Mucosa of descending colon (tissue), 3 donors: ENCODE results near the gene SLC38A11. TPM values are rescaled to one million over a fixed set of nuclear protein-coding genes. Genes with fewer than 3 reads are reported as not detected.
A peak's percentile ranks its signal among the peaks of the same experiment; 100 is the strongest.
"Not testable (repeated sequence)": the region's sequence is repeated elsewhere in the genome, so short reads cannot be mapped to it uniquely, and the experiment has no call there.

Source experiments
- ATAC-seq: fragments of 200-7000 bp; cut with Tn5 transposase; one replicate; pipeline ENCODE4 v1.9.1; 2020; ENCODE audit warnings: mild to moderate bottlenecking, moderate library complexity
- DNase-seq, 3 donors: peaks; one replicate each; pipeline ENCODE4 v3.0.0-alpha.2; 2020
- H3K36me3 ChIP-seq: fragments of 200-600 bp; one replicate; pipeline ENCODE4 v1.8.0; 2021; ENCODE audit warnings: low read depth, mild to moderate bottlenecking
- H3K4me1 ChIP-seq: fragments of 200-600 bp; one replicate; pipeline ENCODE4 v1.8.0; 2021; ENCODE audit warnings: low read depth, mild to moderate bottlenecking
- H3K4me3 ChIP-seq: fragments of 200-600 bp; one replicate; pipeline ENCODE4 v1.8.0; 2021; ENCODE audit warnings: mild to moderate bottlenecking
- H3K9me3 ChIP-seq: fragments of 200-600 bp; one replicate; pipeline ENCODE4 v1.8.0; 2021; ENCODE audit warnings: mild to moderate bottlenecking
- intact Hi-C, 2 donors: fragments of 100-400 bp; cut with DNase I in 1 of 2; cut with micrococcal nuclease in 1 of 2; formaldehyde crosslinking; loops; one replicate each; pipeline versions ENCODE4 v1.11.0 to v1.11.1; 2022; cut with DNase I, micrococcal nuclease
- total RNA-seq, 3 donors: library from RNA; stranded (reverse); fragmentation: NEBNext Ultra II Directional in 2 of 3; extraction: Animal tissue kit (Norgen Biotek cat#: 25700) in 2 of 3; gene quantifications; one replicate each; pipeline versions ENCODE4 v1.2.1 to v1.2.4, GENCODE V29; 2021 to 2023
- TF ChIP-seq, protein P1 (sequence below): fragments of 200-600 bp; IDR thresholded peaks from one replicate; pipeline ENCODE4 v1.8.0; 2022; ENCODE audit warnings: antibody characterized with exemption, mild to moderate bottlenecking
- donor health status: DM: no; HTN: no; CAD: no; lungs with moderate emphysema.
- donor health status: DM: no; HTN: no; CAD: no.
- donor health status: DM: no; HTN: yes; CAD: no.

The SLC38A11 gene
- total RNA-seq, 3 donors from 2014 or later, result 2.1 to 8.6 (median 2.5) TPM

DNA sequence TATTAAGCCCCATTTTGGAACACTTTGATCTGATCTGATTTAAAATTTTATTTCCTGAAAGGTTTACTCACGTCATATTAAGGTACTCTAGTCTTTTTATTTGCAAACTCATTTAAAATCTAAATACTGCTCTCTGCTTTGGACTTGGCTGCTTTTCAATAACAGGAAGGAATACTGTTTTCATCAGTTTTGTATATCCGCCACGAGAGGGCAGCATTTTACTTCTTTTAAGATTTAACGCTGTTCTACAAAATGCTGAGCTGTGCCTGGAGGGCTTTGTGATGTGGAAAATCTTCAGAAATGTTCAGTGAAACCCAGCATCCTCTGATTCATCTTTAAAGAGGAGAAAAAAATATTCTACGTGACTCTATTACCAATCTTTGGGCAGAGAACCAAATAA lies 37.5 kb upstream of the SLC38A11 start:
- DNase-seq (peak in 1 of 3 donors; percentile 53), ATAC-seq (peak; percentile 76)
- no peaks in the 10 kb centered on the region for H3K9me3 ChIP-seq
- H3K4me3 ChIP-seq, result no peak overlapping the region
- TF ChIP-seq, protein P1, sequence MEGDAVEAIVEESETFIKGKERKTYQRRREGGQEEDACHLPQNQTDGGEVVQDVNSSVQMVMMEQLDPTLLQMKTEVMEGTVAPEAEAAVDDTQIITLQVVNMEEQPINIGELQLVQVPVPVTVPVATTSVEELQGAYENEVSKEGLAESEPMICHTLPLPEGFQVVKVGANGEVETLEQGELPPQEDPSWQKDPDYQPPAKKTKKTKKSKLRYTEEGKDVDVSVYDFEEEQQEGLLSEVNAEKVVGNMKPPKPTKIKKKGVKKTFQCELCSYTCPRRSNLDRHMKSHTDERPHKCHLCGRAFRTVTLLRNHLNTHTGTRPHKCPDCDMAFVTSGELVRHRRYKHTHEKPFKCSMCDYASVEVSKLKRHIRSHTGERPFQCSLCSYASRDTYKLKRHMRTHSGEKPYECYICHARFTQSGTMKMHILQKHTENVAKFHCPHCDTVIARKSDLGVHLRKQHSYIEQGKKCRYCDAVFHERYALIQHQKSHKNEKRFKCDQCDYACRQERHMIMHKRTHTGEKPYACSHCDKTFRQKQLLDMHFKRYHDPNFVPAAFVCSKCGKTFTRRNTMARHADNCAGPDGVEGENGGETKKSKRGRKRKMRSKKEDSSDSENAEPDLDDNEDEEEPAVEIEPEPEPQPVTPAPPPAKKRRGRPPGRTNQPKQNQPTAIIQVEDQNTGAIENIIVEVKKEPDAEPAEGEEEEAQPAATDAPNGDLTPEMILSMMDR, result peak; percentile 8
- intact Hi-C loops, result no loop called here
- peaks cover 4% of the 10 kb centered on the region for H3K4me1 ChIP-seq
- H3K36me3 ChIP-seq, result no peaks in the 10 kb centered on the region

DNA sequence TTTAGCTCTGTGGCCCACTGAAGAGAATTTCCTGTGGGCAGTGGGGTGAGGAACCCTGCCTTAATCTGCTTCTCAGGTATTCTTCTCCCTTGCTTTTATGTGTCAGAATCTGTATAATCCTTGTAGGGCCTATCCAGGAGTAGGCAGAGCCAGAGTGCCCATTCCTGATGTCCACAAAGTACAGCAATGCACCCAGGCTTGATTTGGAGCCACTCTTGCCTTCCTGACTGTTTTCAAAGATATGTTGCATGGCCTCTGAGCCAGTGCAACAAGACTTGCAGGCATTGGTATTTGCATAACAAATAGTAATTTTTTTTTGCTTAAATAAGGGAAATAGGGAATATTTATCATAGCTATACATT lies 36.7 kb upstream of the SLC38A11 start:
- H3K4me1 ChIP-seq, H3K4me3 ChIP-seq, H3K36me3 ChIP-seq, DNase-seq, H3K9me3 ChIP-seq, intact Hi-C loops: not testable (repeated sequence)
- ATAC-seq, result peak; percentile 14

DNA sequence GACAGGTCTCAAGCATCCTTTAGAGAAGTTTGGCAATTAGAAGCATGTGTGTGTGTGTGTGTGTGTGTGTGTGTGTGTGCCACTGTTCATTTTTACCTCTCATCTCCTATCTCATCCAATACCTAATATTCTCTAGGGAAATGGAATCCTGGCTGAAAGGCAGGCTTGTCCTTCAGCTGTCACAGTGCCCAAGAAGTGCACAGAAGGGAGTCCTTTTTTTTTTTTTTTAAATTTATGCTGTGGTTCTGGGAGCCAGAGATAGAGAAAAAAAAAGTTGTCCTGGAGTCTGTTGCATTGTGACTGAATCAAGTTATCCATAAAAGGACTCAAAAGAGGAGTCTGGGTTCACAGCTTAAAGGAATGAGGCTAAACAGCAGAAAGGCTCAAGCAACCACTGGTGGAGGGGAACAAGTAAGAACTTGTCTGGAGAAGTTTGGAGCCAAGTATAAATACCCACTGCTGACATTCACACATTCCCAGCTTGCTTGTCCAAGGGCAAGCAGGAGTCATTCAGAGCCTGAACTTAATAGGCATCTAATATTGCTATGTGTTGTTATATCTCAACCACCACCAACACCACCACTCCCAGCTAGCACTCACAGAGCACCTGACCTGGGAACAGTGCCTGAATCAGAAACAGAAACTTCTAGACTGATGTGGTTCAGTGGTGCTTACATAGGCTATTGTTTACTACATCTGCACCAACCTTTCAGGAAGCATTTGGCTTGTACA lies 36.2 kb upstream of the SLC38A11 start:
- H3K36me3 ChIP-seq, H3K4me3 ChIP-seq, intact Hi-C loops, H3K9me3 ChIP-seq, DNase-seq, H3K4me1 ChIP-seq: not testable (repeated sequence)
- ATAC-seq, result peak; percentile 77

DNA sequence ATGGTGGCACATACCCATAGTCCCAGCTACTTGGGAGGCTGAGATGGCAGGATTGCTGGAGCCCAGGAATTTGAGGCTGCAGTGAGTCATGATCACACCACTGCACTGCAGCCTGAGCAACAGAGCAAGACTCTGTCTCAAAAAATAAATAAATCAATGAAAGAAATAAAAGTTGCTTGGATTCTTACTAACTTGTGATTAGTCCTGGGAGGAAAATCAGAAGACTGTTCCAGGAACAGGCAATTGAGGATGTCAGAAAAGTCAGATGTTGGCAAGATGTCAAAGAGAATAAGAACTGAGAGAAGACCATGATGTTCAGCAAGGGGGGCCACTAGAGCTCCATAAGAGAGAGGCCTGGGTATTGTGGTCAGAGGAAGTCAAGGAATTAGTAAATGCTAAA lies 35.6 kb upstream of the SLC38A11 start:
- H3K9me3 ChIP-seq, ATAC-seq, H3K4me1 ChIP-seq, H3K4me3 ChIP-seq, H3K36me3 ChIP-seq, DNase-seq, intact Hi-C loops: not testable (repeated sequence)

DNA sequence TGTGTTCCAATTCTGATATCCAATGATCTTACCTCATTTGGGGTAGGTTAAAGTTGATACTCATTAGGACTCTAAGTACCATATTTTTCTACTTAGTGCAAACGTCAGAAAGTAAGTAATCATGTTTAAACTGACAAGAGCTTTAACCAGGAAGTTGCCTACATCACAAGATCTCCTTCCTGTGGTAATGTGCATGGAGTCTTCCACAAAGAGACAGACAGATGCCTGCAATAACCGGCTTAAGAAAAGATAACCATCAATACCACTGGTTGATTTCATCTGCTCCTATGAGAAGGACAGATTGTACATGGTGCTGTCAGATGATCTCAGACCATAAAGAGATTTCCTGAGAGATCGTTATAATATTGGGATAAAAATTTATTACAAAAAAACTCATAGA lies 33.5 kb upstream of the SLC38A11 start:
- ATAC-seq, H3K4me3 ChIP-seq, H3K9me3 ChIP-seq, DNase-seq, intact Hi-C loops, H3K36me3 ChIP-seq, H3K4me1 ChIP-seq: not testable (repeated sequence)

DNA sequence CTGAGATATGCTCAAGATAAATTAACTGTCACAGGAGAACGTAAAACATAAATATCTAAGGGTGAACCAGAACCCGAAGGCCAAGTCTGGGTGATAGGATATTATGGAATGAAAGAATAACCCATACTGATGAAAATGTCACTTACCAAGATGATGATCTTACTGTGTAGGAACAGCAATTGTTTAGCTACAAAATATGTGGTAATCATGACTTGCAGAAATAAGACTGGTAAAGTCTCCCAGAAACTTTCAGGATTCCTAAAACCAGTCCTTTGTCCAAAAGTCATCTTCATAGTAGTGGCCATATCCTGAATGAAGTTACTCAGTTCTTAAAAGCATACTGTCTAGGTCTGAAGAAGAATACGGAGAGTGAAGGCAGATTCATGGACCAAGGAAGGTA lies 30.7 kb upstream of the SLC38A11 start:
- H3K4me1 ChIP-seq, ATAC-seq, H3K4me3 ChIP-seq, intact Hi-C loops, H3K9me3 ChIP-seq, H3K36me3 ChIP-seq, DNase-seq: not testable (repeated sequence)

DNA sequence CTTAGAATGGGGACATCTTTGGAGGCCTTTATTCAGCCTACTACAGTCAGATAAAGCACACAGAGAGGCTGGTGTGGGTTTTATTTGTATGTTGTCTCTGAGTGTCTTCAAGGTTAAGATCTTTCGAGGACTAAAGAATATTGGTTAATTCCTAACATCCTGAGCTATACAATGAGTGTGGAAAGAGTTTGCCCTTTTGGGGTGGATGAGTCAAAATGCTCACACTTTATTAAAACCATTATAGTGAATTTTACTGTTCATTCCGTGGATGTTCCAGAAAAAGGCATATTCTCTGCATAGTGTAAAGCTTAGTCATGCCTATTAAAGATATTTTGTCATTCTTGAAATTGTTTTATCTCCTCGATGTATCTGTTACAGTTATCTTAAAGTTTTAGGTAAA lies 29.1 kb upstream of the SLC38A11 start:
- H3K4me3 ChIP-seq, result no peak overlapping the region
- H3K36me3 ChIP-seq, result no peaks in the 10 kb centered on the region
- H3K9me3 ChIP-seq, result no peaks in the 10 kb centered on the region
- TF ChIP-seq, protein P1, result no peak
- intact Hi-C loops, result no loop called here
- ATAC-seq (no peak), DNase-seq (no peak)
- H3K4me1 ChIP-seq, result no peaks in the 10 kb centered on the region

DNA sequence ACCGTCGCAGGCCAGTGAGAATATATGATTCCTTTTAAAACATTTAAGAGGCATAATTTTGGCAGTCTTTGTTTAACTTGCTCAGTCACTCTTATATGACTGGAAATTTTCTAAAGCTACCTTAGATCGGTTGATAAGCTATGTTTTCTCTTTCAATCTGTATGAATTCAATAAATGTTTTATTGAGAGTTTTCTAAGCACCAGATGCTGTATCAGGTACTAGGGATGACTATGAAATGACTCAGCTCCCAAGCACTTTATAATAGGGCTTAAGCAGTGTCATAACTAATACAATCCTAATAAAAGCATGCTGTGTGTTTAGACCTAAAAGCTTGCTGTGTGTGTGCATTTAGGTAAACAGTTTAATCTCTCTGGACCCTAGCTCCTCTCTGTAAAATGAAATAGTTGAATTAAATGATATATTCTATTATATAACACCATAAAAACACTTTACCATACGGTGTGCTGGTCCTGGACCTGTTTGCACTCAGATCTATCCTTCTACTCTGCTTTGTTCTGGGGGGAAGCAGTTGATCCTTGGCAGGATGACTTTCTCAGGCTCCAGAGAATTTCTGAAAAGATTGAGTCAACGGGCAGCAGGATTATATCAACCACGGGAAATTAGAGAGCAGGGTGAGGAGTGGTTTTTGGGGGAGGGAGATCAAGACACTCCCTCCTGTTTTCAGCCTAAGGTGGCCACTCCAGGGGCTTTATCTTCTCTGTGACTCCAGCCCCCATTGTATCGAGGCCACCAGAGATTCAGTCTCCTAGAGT lies 26.1 kb upstream of the SLC38A11 start:
- Histone ChIP-seq H3K36me3 (no peaks in the 10 kb centered on the region), H3K4me3 (no peak overlapping the region), H3K9me3 (no peaks in the 10 kb centered on the region), H3K4me1 (no peaks in the 10 kb centered on the region)
- TF ChIP-seq, protein P1, result no peak
- DNase-seq, result no peak
- intact Hi-C loops, result no loop called here
- ATAC-seq, result no peak

DNA sequence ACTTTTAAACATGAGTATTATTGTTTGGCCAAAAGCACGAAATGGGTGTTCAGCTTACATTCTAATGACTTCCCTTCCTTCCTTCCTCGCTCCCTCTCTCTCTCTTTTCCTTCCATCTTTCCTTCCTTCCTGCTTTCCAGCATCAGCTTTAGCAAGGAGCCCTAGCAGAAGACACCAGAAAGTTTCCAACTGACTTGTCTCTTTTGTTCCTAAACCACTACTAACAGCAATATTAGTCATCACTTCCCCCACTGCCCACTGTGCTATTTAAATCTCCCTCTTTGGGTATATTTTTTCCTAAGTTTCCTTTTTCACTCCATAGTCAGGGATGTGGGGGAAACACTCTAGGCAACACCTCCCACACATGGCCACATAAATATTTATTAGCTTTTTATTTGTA lies 25.4 kb upstream of the SLC38A11 start:
- H3K4me1 ChIP-seq, ATAC-seq, DNase-seq, intact Hi-C loops, H3K9me3 ChIP-seq, H3K4me3 ChIP-seq, H3K36me3 ChIP-seq: not testable (repeated sequence)
